Skin of body (tissue), 3 donors: ENCODE data around the gene CSE1L. TPM values are rescaled to one million over a fixed set of nuclear protein-coding genes. Genes with fewer than 3 reads are reported as not detected.
"Not testable (repeated sequence)": the region's sequence is repeated elsewhere in the genome, so short reads cannot be mapped to it uniquely, and the experiment has no call there.

ENCODE experiments used
- DNase-seq: peaks from one replicate; lab custom pipeline; 2025; lab: John Stamatoyannopoulos, UW
- small RNA-seq: library from RNA; depleted of rRNA; stranded (forward); fragments of <200 nt; gene quantifications from one replicate; pipeline ENCODE3, GENCODE V24; 2014; ENCODE audit warnings: low replicate concordance
- total RNA-seq: library from RNA; depleted of rRNA; stranded (reverse); fragments of >200 nt; gene quantifications from one replicate; pipeline ENCODE4 v1.2.3, GENCODE V29; 2014

The CSE1L gene
- total RNA-seq, 1 donor from 2014 or later, result 60.8 TPM

DNA sequence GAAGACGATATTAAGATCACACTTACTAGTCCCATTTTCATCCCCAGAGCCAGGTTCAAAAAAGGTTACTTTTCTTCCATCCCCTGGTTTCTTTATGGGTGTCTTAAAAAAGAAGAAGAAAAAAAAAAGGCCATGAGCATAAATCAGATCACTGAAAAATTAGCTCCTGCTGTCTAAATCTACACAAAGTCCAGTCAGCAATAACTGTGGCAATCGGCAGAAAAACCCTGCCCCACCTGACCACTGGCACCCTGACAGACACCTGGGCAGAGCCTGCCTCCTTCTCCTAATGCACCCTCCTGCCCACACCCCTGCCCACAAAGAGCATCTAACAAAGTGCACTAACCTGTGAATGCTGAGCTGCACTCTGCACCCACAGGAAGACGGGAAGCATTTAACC is 72.2 kb downstream of the CSE1L start:
- DNase-seq, result no peak

DNA sequence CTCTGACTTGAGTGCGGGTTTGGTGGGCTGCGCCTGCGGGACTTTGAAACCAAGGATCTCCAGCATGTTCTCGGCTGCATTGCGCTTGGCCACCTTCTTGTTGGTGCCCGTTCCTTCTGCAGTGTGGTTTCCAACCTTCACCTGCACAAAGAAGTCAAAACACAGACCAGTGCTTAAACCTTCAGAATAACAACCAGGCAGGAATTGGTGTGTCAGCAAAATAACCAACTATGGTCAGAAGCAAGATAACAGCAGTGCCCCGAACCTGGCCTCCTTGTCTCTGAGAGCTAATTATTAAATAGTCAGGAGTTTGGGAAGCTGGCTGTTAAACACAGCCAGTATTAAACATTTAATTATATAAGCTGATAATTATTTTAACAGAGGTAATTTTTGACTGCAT is 73.9 kb downstream of the CSE1L start:
- DNase-seq, result no peak

DNA sequence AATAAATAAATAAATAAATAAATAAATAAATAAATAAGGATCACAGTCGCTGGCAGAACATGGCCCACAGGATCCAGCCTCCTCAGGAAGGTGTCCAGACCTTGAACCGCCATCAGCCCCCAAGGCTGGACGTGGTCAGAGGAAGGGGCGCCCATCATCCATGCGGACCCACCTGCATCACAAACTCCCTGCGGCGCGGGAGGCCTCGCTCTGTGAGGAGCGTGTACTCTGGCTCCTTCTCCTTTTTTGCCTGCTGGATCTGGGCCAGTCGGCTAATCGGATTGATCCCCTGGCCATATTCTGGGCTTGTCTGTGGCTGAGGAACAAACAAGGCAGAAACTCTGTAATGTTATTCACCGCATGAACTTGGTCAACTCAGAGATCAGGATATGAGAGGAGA is 76.8 kb downstream of the CSE1L start:
- DNase-seq, result no peak

DNA sequence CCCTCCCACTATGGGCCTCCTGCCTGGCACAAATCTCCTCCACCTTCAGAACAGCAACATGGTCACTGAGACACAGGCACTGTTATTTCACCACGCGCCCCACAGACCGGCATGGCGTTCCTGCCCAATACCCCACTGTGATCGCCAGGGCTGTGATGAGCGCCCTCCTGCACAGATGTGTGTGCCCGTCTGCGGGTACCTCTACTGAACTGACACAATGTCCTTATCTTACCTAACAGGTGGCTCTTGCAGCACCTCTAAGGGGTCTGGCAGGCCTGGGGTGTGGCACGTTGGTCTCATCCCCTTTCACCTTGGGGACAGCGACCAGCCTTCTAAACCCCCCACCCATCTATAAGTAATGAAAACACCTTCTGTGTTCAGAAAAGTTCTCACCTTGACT is 77.9 kb downstream of the CSE1L start:
- DNase-seq, result no peak

DNA sequence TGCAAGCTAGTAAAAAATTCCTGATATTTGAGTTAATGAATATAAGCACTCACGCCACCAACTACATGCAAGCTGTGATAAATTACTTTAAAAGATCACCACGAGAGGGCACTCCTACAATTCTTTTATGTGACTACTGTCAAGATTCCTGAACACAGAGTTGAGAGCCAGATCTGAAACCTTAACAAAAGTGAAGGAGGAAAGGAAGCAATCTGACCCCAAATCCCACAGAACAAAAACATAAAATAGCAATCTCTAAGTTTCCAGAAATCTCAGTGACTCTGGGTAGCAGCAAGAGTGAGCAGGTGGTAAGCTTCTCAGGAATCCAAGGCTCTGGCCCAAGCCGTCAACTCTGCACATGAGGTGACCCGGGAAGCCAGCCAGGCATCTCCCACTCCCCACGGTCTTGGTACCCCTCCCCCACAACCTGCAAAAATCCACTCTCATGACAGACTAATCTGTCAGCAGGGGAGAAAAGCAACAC is 86.9 kb downstream of the CSE1L start:
- DNase-seq, result peak; percentile 75

DNA sequence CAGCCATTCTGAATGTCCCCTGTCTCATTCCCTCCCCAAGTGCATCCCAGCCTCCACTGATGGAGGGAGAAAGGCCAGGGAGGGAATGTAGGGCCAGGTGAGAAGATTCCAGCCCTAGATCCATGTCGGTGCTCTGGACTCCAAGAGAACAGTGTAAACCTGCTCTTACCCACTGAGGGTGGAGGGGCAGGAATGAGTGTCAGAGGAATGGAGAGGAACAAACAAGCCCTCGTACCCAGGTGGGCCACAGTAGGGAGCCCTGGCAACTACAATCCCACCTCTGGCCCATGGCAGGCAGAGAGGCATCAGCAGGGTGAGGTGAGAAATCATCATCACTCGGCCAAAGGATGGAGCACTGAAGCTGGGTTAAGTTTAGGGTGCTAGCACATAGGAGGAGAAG is 87.5 kb downstream of the CSE1L start:
- no peak for DNase-seq

DNA sequence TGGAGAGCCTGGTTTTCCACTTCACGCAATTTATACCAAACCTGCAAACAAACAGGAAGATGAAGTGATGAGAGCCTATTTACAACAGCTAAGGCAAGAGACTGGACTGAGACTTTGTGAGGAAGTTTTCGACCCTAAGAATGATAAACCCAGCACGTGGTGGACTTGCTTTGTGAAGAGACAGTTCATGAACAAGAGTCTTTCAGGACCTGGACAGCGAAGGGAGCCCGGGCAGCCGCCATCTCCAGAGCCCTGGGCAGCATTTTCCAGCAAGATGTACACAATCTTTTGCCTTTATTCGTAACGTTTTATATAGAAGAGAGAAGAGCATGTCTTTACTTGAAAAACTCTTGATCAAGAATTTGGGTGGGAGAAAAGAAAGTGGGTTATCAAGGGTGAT is 88.7 kb downstream of the CSE1L start:
- not testable (repeated sequence) for DNase-seq

DNA sequence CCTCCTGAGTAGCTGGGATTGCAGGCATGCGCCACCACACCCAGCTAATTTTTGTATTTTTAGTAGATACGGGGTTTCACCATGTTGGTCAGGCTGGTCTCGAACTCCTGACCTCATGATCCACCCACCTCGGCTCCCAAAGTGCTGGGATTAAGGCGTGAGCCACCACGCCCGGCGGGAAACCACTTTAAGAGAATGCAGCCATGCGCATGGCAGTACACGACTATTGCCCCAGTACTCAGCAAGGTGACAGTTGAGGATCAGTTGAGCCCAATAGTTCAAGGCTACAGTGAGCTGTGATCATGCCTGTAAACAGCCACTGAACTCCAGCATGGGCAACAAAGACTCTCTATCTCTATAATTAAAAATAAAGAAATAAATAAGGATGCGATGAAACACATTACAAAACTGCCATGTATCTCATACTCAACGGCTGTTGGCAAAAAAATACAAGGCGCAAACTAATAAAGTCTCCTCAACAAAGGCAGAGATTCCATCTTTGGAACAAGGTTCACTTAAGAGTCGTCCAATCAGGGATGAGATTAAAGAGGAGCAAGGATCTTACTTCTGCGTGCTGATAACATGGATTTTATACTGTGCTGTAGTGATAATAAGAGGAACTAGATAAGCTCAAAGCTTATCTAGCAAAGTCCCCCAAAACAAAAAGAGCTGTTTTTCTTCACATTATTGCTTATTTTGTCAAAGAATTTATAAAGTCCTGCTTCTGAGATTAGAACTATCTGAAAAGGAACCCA is 90.9 kb downstream of the CSE1L start:
- DNase-seq, result no peak

DNA sequence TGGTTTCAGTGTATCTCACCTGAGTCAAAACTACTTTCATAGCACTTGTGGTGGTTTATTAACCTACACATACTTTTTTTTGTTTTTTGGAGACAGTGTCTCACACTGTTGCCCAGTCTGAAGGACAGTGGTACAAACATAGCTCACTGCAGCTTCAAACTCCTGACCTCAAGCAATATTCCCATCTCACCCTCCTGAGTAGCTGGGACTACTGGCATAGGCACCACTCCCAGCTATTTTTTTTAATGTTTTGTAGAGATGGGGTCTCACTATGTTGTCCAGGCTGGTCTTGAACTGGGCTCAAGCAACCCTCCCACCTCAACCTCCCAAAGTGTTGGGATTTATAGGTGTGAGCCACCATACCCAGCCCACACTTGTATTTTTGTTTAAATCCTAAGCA is 92.3 kb downstream of the CSE1L start:
- DNase-seq, result no peak

DNA sequence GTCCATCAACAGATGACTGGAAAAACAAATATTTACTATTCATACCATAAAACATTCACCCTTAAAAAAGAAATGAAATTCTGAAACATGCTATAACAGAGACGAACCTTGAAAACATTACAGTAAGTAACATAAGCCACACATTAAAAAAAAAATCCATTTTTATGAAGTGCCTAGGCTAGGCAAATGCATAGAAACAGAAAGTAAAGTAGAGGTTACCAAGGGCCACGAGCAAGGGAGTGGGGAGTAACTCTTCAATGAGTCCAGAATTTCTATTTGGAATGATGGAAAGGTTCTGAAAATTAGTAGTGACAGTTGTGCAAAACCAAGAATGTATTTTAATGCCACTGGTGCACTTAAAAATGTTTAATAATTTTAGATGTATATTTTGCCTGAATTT is 94.3 kb downstream of the CSE1L start:
- DNase-seq, result no peak

DNA sequence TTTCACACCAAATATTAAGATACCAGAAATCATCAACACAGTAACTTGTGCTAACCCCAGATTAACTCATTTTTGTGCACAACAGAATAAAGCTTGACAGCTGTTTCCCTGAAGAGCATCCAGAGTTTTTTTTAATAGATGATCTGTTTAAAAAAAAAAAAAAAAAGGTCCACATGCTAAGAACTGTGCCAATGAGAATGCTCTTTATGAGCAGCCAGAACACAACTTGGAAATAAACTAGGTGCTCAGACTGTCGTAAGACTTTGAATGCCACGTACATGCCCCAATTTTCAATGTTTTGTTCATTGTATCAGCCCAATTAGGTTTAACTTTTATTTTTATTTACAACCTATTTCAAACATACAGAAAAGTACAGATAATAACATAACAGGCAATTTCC is 94.7 kb downstream of the CSE1L start:
- no peak for DNase-seq

Small RNAs within 50 kb of the gene (small RNA-seq; reads per million reads assigned to genes)
- not detected for gene SNAP23P1

Other genes starting within 250 kb of the CSE1L start
- gene PREX1, start 218.3 kb upstream of the CSE1L start, total RNA-seq, result 15.8 TPM
- gene ARFGEF2, start 124.6 kb upstream of the CSE1L start, total RNA-seq, result 28.4 TPM
- gene STAU1, start 142.0 kb downstream of the CSE1L start, total RNA-seq, result 41.2 TPM
- gene DDX27, start 173.1 kb downstream of the CSE1L start, total RNA-seq, result 22.7 TPM
- 19.1 TPM for gene ZNFX1, start 231.7 kb downstream of the CSE1L start, total RNA-seq